Activated CD8-positive, alpha-beta memory T cell treated with anti-CD3 and anti-CD28 coated beads for 1 hour (primary cell): Measurements from ENCODE around the gene ZCCHC7.

ENCODE experiments used
- DNase-seq, 2 donors: peaks; one replicate each; pipeline ENCODE4 v3.0.0-alpha.2; 2020; ENCODE audit warnings: low read depth in 1 of 2; ENCODE audit errors: extremely low read depth in 1 of 2

ZCCHC7 gene

GRCh38 chr9:37243588-37244345, 123.4 kb downstream of the ZCCHC7 start:
- DNase-seq: no peak

GRCh38 chr9:37246826-37247225, 126.5 kb downstream of the ZCCHC7 start:
- no peak for DNase-seq

- DNase-seq: no peak
These were observed 128.3 kb downstream of the ZCCHC7 start for GRCh38 chr9:37248651-37249163.

GRCh38 chr9:37251452-37251851, 131.1 kb downstream of the ZCCHC7 start:
- no peak for DNase-seq

- DNase-seq: no peak
These were observed 133.1 kb downstream of the ZCCHC7 start for GRCh38 chr9:37253377-37253937.

- no peak for DNase-seq
These were observed 134.8 kb downstream of the ZCCHC7 start for GRCh38 chr9:37255187-37255586.

GRCh38 chr9:37255944-37256862, 135.8 kb downstream of the ZCCHC7 start:
- DNase-seq: no peak

GRCh38 chr9:37259951-37260350, 139.6 kb downstream of the ZCCHC7 start:
- DNase-seq: no peak

GRCh38 chr9:37262410-37262809, 142.0 kb downstream of the ZCCHC7 start:
- DNase-seq: no peak

- DNase-seq: no peak
These were observed 144.2 kb downstream of the ZCCHC7 start for GRCh38 chr9:37264539-37264938.

GRCh38 chr9:37266630-37267029, 146.3 kb downstream of the ZCCHC7 start:
- no peak for DNase-seq

- DNase-seq: no peak
These were observed 148.8 kb downstream of the ZCCHC7 start for GRCh38 chr9:37269221-37269620.

GRCh38 chr9:37271679-37272078, 151.3 kb downstream of the ZCCHC7 start:
- DNase-seq: no peak

GRCh38 chr9:37273595-37273994, 153.2 kb downstream of the ZCCHC7 start:
- DNase-seq: no peak

GRCh38 chr9:37281541-37281940, 161.2 kb downstream of the ZCCHC7 start:
- no peak for DNase-seq

- no peak for DNase-seq
These were observed 163.5 kb downstream of the ZCCHC7 start for GRCh38 chr9:37283730-37284325.

GRCh38 chr9:37284636-37285035, 164.3 kb downstream of the ZCCHC7 start:
- no peak for DNase-seq

- no peak for DNase-seq
These were observed 166.3 kb downstream of the ZCCHC7 start for GRCh38 chr9:37286530-37287175.

- DNase-seq: no peak
These were observed 166.9 kb downstream of the ZCCHC7 start for GRCh38 chr9:37287317-37287716.

- DNase-seq: no peak
These were observed 169.3 kb downstream of the ZCCHC7 start for GRCh38 chr9:37289631-37290030.
